ENCODE data around the gene RNPS1. TPM values are rescaled to one million over a fixed set of nuclear protein-coding genes. Genes with fewer than 3 reads are reported as not detected.
A peak's percentile ranks its signal among the peaks of the same experiment; 100 is the strongest.

The RNPS1 gene
- total and polyA plus RNA-seq, 9 of the 15 experiments (the other 6 are each of a cell fraction or from before 2014, with no cell fraction given), result 44.9 to 338 (median 202) TPM

DNA sequence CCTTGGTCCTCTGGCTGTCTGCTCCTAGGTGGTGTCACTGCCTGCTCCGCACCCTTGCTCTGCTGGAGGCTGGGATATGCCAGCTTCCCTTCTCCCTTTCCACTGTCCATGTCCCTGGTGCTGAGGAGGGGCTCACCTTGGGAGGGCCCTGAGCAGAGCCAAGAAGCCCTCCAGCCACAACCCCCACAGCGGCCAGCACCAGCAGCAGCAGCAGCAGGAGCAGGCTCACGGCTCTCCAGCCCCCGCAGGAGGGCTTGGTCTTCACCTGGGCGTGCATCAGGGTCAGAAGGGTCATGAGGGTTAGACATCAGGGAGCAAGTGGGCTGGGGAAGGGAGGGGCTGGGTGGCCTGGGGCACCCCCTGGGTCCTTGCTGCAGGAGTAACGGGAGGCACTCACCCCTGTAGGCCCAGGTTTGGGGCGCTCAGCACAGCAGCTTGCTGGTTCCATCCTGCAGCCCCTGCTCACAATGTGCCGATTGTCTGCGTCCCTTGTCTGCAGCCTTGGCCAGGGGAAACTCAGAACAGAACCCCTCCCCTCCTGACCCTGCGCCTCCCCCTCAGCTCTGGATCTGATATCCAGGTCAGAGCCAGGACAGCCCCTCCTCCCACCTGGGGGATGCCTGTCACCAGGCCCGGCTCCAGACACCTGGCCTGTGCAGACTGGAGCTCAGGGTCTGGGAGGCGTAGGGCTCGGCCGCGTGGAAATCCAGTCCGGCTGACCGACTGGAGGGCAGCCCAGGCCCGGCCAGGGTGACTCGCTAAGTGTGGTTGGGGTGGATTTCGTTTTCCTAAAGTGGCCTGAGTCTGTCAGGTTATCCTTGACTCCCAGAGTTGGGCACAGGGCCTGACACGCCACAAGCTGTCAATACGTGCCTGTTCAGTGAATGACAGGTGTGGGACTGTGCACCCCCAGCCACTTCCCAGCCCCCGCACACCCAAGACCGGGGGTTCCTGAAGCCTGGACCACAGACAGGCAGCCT is 57.2 kb downstream of the RNPS1 start, which contains the start of gene BRICD5 (continued):
- TF ChIP-seq, protein P1, sequence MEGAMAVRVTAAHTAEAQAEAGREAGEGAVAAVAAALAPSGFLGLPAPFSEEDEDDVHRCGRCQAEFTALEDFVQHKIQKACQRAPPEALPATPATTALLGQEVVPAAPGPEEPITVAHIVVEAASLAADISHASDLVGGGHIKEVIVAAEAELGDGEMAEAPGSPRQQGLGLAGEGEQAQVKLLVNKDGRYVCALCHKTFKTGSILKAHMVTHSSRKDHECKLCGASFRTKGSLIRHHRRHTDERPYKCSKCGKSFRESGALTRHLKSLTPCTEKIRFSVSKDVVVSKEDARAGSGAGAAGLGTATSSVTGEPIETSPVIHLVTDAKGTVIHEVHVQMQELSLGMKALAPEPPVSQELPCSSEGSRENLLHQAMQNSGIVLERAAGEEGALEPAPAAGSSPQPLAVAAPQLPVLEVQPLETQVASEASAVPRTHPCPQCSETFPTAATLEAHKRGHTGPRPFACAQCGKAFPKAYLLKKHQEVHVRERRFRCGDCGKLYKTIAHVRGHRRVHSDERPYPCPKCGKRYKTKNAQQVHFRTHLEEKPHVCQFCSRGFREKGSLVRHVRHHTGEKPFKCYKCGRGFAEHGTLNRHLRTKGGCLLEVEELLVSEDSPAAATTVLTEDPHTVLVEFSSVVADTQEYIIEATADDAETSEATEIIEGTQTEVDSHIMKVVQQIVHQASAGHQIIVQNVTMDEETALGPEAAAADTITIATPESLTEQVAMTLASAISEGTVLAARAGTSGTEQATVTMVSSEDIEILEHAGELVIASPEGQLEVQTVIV (CRISPR knock-in tag; IDR thresholded peaks at IDR 0.05; ENCODE audit: borderline replicate concordance), result no peak
- TF ChIP-seq TRIM24 (IDR thresholded peaks at IDR 0.05), result peak in 1 of 2 experiments; percentile 21; a peak in 1 of 4 replicates
- TF ChIP-seq RBFOX2 (IDR thresholded peaks at IDR 0.05; ENCODE audit: low read depth, low read length), result peak; percentile 55
- TF ChIP-seq, protein P2, sequence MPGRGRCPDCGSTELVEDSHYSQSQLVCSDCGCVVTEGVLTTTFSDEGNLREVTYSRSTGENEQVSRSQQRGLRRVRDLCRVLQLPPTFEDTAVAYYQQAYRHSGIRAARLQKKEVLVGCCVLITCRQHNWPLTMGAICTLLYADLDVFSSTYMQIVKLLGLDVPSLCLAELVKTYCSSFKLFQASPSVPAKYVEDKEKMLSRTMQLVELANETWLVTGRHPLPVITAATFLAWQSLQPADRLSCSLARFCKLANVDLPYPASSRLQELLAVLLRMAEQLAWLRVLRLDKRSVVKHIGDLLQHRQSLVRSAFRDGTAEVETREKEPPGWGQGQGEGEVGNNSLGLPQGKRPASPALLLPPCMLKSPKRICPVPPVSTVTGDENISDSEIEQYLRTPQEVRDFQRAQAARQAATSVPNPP (IDR thresholded peaks at IDR 0.05; ENCODE audit: borderline replicate concordance, insufficient read depth, insufficient read length), result no peak
- TF ChIP-seq, protein P3, sequence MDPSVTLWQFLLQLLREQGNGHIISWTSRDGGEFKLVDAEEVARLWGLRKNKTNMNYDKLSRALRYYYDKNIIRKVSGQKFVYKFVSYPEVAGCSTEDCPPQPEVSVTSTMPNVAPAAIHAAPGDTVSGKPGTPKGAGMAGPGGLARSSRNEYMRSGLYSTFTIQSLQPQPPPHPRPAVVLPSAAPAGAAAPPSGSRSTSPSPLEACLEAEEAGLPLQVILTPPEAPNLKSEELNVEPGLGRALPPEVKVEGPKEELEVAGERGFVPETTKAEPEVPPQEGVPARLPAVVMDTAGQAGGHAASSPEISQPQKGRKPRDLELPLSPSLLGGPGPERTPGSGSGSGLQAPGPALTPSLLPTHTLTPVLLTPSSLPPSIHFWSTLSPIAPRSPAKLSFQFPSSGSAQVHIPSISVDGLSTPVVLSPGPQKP (CRISPR knock-in tag; IDR thresholded peaks at IDR 0.05), result no peak
- TF ChIP-seq NR2C1 (IDR thresholded peaks at IDR 0.05), result 0 out of 2 replicates have a peak, but pooled peaks have one; percentile 21
- TF ChIP-seq NR2C1 (tag; IDR thresholded peaks at IDR 0.05), result peak; percentile 41; the same call in 1 of the 2 replicates
- no peak for TF ChIP-seq NFYB (IDR thresholded peaks at IDR 0.05; ENCODE audit: extremely low read depth, insufficient read length)
- TF ChIP-seq ZNF24 (IDR thresholded peaks at IDR 0.05), result no peak
- 0 out of 2 replicates have a peak, but pooled peaks have one; percentile 48 for TF ChIP-seq PHF21A (IDR thresholded peaks at IDR 0.05; ENCODE audit: borderline replicate concordance, low read depth)
- TF ChIP-seq SRSF9 (IDR thresholded peaks at IDR 0.05; ENCODE audit: borderline replicate concordance, low read depth, low read length), result no peak
- TF ChIP-seq KLF6 (CRISPR knock-in tag; IDR thresholded peaks at IDR 0.05; ENCODE audit: borderline replicate concordance), result no peak
- no peak for TF ChIP-seq ELF1 (tag; IDR thresholded peaks at IDR 0.05)
- peak; percentile 46 for TF ChIP-seq ZFX (CRISPR knock-in tag; IDR thresholded peaks at IDR 0.05)
- 0 out of 4 replicates have a peak, but pooled peaks of 1 of the 2 experiments have one; percentile 11 for TF ChIP-seq TBL1XR1 (IDR thresholded peaks at IDR 0.05; ENCODE audit: low read length in 2 of 2)
- TF ChIP-seq FOS (IDR thresholded peaks at IDR 0.05; ENCODE audit: extremely low read depth, insufficient read length), result no peak
- TF ChIP-seq, protein P4, sequence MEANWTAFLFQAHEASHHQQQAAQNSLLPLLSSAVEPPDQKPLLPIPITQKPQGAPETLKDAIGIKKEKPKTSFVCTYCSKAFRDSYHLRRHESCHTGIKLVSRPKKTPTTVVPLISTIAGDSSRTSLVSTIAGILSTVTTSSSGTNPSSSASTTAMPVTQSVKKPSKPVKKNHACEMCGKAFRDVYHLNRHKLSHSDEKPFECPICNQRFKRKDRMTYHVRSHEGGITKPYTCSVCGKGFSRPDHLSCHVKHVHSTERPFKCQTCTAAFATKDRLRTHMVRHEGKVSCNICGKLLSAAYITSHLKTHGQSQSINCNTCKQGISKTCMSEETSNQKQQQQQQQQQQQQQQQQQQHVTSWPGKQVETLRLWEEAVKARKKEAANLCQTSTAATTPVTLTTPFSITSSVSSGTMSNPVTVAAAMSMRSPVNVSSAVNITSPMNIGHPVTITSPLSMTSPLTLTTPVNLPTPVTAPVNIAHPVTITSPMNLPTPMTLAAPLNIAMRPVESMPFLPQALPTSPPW (CRISPR knock-in tag; IDR thresholded peaks at IDR 0.05), result peak; percentile 49; the same call in 1 of the 2 replicates
- TF ChIP-seq NRF1 (conservative IDR thresholded peaks at IDR 0.05 in 1 of 2, IDR thresholded peaks at IDR 0.05 in 1 of 2), result peak; percentile 23 to 35; a peak in 1 of 4 replicates
- 0 out of 2 replicates have a peak, but pooled peaks have one; percentile 15 for TF ChIP-seq LEF1 (IDR thresholded peaks at IDR 0.05)
- TF ChIP-seq SREBF1 (IDR thresholded peaks at IDR 0.05; ENCODE audit: borderline replicate concordance, low read depth, low read length), result no peak
- TF ChIP-seq CBFA2T3 (IDR thresholded peaks at IDR 0.05), result peak; percentile 54

All from K562 (cell line).